CD4-positive, alpha-beta memory T cell (primary cell): ENCODE results near the gene FAM76A. TPM values are rescaled to one million over a fixed set of nuclear protein-coding genes. Genes with fewer than 3 reads are reported as not detected.
A peak's percentile ranks its signal among the peaks of the same experiment; 100 is the strongest.
"Not testable (repeated sequence)": the region's sequence is repeated elsewhere in the genome, so short reads cannot be mapped to it uniquely, and the experiment has no call there.

Source experiments
- CTCF ChIA-PET: fragments of 350-600 bp; sonication (Branson Sonifier 250); formaldehyde crosslinking; loops from one replicate; lab custom pipeline; 2021; ENCODE audit warnings: inconsistent platforms; ENCODE audit not compliant: partially characterized antibody; lab: Charles Lee
- POLR2A ChIA-PET: fragments of 350-600 bp; sonication (Branson Sonifier 250); formaldehyde crosslinking; loops from one replicate; lab custom pipeline; 2021; ENCODE audit not compliant: partially characterized antibody; lab: Charles Lee
- DNase-seq, 5 donors: peaks; one replicate each; pipeline versions ENCODE4 v3.0.0 to v3.0.0-alpha.2; 2020 to 2022; ENCODE audit warnings: mixed read lengths in 1 of 5
- H3K27ac ChIP-seq: one replicate; pipeline ENCODE4 v1.7.0; 2013; ENCODE audit warnings: low read depth, low read length
- H3K27me3 ChIP-seq: 2 replicates; pipeline ENCODE4 v1.7.0; 2013; ENCODE audit warnings: mild to moderate bottlenecking, low read length, moderate library complexity; ENCODE audit not compliant: insufficient read depth
- H3K36me3 ChIP-seq: 2 replicates; pipeline ENCODE4 v1.7.0; 2013; ENCODE audit warnings: mild to moderate bottlenecking, low read length, moderate library complexity; ENCODE audit not compliant: insufficient read depth
- H3K4me1 ChIP-seq: 2 replicates; pipeline ENCODE4 v1.7.0; 2013; ENCODE audit warnings: mild to moderate bottlenecking, low read length, moderate library complexity; ENCODE audit not compliant: insufficient read depth
- H3K4me3 ChIP-seq, 2 donors: one replicate each; pipeline ENCODE4 v1.7.0; 2013; ENCODE audit warnings: low read length in 2 of 2, mild to moderate bottlenecking in 1 of 2
- H3K9me3 ChIP-seq, 2 donors: one replicate each; pipeline ENCODE4 v1.7.0; 2013; ENCODE audit warnings: low read length in 2 of 2, control low read depth in 1 of 2; ENCODE audit not compliant: control insufficient read depth in 1 of 2
- H3K27ac Mint-ChIP-seq, 7 donors: one replicate each; pipeline ENCODE4 v1.8.0; 2020 to 2021; ENCODE audit warnings: mixed read lengths in 7 of 7, mild to moderate bottlenecking in 6 of 7, inconsistent platforms in 3 of 7, moderate library complexity in 3 of 7
- H3K27me3 Mint-ChIP-seq, 2 donors: one replicate each; pipeline ENCODE4 v1.8.0; 2020 to 2021; ENCODE audit warnings: mixed read lengths in 2 of 2
- H3K36me3 Mint-ChIP-seq, 2 donors: one replicate each; pipeline ENCODE4 v1.8.0; 2020 to 2021; ENCODE audit warnings: mixed read lengths in 2 of 2, inconsistent platforms in 1 of 2, mild to moderate bottlenecking in 1 of 2
- H3K4me1 Mint-ChIP-seq, 4 donors: one replicate each; pipeline ENCODE4 v1.8.0; 2020 to 2021; ENCODE audit warnings: mixed read lengths in 4 of 4, mild to moderate bottlenecking in 1 of 4
- H3K4me3 Mint-ChIP-seq, 8 donors: one replicate each; pipeline ENCODE4 v1.8.0; 2020 to 2021; ENCODE audit warnings: mixed read lengths in 8 of 8, mild to moderate bottlenecking in 7 of 8, moderate library complexity in 6 of 8, inconsistent platforms in 3 of 8
- H3K9me3 Mint-ChIP-seq, 8 donors: one replicate each; pipeline ENCODE4 v1.8.0; 2020 to 2021; ENCODE audit warnings: mixed read lengths in 8 of 8, mild to moderate bottlenecking in 5 of 8, inconsistent platforms in 3 of 8, moderate library complexity in 1 of 8
- intact Hi-C: fragments of 100-400 bp; cut with micrococcal nuclease; formaldehyde crosslinking; loops from one replicate; pipeline ENCODE4 v1.15.1; 2023
- polyA plus RNA-seq, 2 donors: library from polyadenylated mRNA; unstranded; fragments of 300-500 nt; fragmentation: Illumina TruSeq; gene quantifications; one replicate each; pipeline ENCODE4 v1.2.3, GENCODE V29; 2021
- total RNA-seq, 2 experiments: library from RNA; stranded (reverse); gene quantifications; one replicate each; pipeline ENCODE4 v1.2.3, GENCODE V29; 2021

FAM76A gene
- total and polyA plus RNA-seq, 4 experiments from 2014 or later: 3.1 to 26.0 (median 16.6) TPM

- H3K27me3 ChIP-seq: no peaks in the 10 kb centered on the region
- no peak overlapping the region for H3K4me3 ChIP-seq
- Mint-ChIP-seq H3K9me3 (no peaks in the 10 kb centered on the region), H3K4me1 (peaks cover 16 to 31% (median 20%) of the 10 kb centered on the region in 4 donors), H3K4me3 (no peak overlapping the region), H3K27me3 (no peaks in the 10 kb centered on the region), H3K27ac (peak overlapping the region; percentile 39 to 77 (median 57)), H3K36me3 (peaks cover 16 to 30% of the 10 kb centered on the region in 2 donors)
- ChIA-PET POLR2A (interaction anchor here (1.1 kb wide), 1 partner anchor 45 kb away, joined by 3 read pairs; the partner anchor contains the start of gene PPP1R8), CTCF (interaction anchor here (1.9 kb wide), 1 partner anchor 12 kb away, joined by 8 read pairs; the partner anchor contains the start of gene STX12)
- intact Hi-C loops: no loop called here
- DNase-seq: no peak
- peaks cover 12% of the 10 kb centered on the region for H3K4me1 ChIP-seq
- H3K27ac ChIP-seq: no peak overlapping the region
- peaks cover 14% of the 10 kb centered on the region for H3K36me3 ChIP-seq
- H3K9me3 ChIP-seq: no peaks in the 10 kb centered on the region
Observed at GRCh38 chr1:27785781-27786455, 60.2 kb downstream of the FAM76A start.

DNA sequence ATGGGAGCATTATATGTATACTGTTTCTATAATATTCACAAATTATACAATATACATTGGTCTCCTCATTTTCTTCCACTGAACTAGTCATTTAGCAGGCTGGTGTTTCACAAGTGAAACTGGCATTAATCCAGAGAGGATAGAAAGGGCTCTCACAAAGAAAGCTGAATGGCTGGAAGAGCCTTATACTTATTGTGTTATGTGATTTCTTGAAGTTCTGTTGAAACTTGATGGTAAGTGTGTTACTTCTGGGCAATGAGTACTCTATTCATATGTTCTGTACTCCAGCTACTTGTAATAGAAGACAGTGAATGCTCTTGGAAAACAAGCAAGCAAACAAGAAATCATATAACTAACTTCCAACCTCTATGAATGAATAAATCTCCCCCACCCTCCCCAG is 62.1 kb downstream of the FAM76A start:
- no peaks in the 10 kb centered on the region for H3K9me3 ChIP-seq
- no peak overlapping the region for H3K4me3 ChIP-seq
- H3K4me1 ChIP-seq: peaks cover 12% of the 10 kb centered on the region
- intact Hi-C loops: no loop called here
- H3K27me3 ChIP-seq: no peaks in the 10 kb centered on the region
- H3K27me3 Mint-ChIP-seq: no peaks in the 10 kb centered on the region
- no peaks in the 10 kb centered on the region for H3K9me3 Mint-ChIP-seq
- ChIA-PET CTCF (no interaction called here), POLR2A (no interaction called here)
- H3K4me3 Mint-ChIP-seq: no peak overlapping the region
- H3K4me1 Mint-ChIP-seq: peaks cover 12 to 25% (median 19%) of the 10 kb centered on the region in 4 donors
- H3K36me3 ChIP-seq: peaks cover 21% of the 10 kb centered on the region
- no peak for DNase-seq
- H3K27ac Mint-ChIP-seq: peak overlapping the region in 3 of 7 donors; percentile 8 to 55 (median 30)
- H3K27ac ChIP-seq: no peak overlapping the region
- peaks cover 18 to 32% of the 10 kb centered on the region in 2 donors for H3K36me3 Mint-ChIP-seq

DNA sequence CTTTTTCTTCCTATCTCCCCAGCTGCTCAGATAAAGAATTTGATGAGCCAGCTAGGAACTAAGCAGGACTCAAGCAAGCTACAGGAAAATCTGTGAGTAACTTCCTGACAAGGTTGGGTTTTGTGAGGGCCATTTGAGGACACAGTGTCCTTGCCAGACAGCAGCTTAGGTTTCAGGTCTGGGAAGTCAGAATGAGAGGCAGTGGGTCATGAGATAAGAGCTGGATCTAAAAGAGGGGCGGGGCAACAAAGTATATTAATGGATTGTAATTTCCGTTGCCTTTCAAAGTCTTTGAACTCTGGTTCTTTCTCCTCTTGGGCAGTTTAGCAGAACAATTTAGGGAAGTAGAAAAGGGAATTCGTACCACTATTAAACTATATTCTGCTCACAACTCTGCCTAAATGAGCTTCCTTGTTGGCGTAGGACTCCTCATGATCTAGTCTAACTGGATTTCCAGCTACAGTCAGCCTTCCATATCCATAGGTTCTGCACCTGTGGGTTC is 63.8 kb downstream of the FAM76A start:
- intact Hi-C loops: no loop called here
- H3K27me3 Mint-ChIP-seq: no peaks in the 10 kb centered on the region
- Histone ChIP-seq H3K36me3 (peaks cover 35% of the 10 kb centered on the region), H3K27ac (no peak overlapping the region), H3K4me1 (peaks cover 12% of the 10 kb centered on the region), H3K27me3 (no peaks in the 10 kb centered on the region), H3K4me3 (no peak overlapping the region), H3K9me3 (no peaks in the 10 kb centered on the region)
- ChIA-PET POLR2A (interaction anchor here (0.7 kb wide), 1 partner anchor 17 kb away, joined by 3 read pairs; no protein-coding TSS in a partner anchor), CTCF (no interaction called here)
- H3K4me3 Mint-ChIP-seq: no peak overlapping the region
- peaks cover 9 to 22% (median 18%) of the 10 kb centered on the region in 4 donors for H3K4me1 Mint-ChIP-seq
- no peaks in the 10 kb centered on the region for H3K9me3 Mint-ChIP-seq
- H3K36me3 Mint-ChIP-seq: peaks cover 24 to 45% of the 10 kb centered on the region in 2 donors
- no peak for DNase-seq
- H3K27ac Mint-ChIP-seq: no peak overlapping the region

DNA sequence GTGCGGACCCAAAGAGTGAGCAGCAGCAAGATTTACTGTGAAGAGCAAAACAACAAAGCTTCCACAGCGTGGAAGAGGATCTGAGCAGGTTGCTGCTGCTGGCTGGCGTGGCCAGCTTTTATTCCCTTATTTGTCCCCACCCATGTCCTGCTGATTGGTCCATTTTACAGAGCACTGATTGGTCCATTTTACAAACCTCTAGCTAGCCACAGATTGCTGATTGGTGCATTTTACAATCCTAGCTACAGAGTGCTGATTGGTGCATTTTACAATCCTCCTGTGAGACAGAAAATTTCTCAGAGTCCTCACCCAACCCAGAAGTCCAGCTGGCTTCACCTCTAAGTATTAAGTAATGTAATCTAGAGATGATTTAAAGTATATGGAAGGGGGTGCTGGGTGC is 64.5 kb downstream of the FAM76A start:
- Histone ChIP-seq H3K4me1 (peaks cover 10% of the 10 kb centered on the region), H3K36me3 (peaks cover 40% of the 10 kb centered on the region)
- H3K27me3 ChIP-seq, H3K27ac ChIP-seq, H3K4me3 Mint-ChIP-seq, H3K9me3 ChIP-seq, intact Hi-C loops, H3K4me3 ChIP-seq, H3K27ac Mint-ChIP-seq, DNase-seq, CTCF ChIA-PET, H3K27me3 Mint-ChIP-seq, H3K9me3 Mint-ChIP-seq: not testable (repeated sequence)
- POLR2A ChIA-PET: interaction anchor here (0.7 kb wide), 1 partner anchor 18 kb away, joined by 3 read pairs; no protein-coding TSS in a partner anchor
- H3K36me3 Mint-ChIP-seq: peaks cover 28 to 49% of the 10 kb centered on the region in 2 donors
- peaks cover 7 to 16% (median 13%) of the 10 kb centered on the region in 4 donors for H3K4me1 Mint-ChIP-seq

- Histone ChIP-seq H3K4me1 (no peaks in the 10 kb centered on the region), H3K9me3 (no peaks in the 10 kb centered on the region), H3K27ac (no peak overlapping the region), H3K27me3 (no peaks in the 10 kb centered on the region), H3K36me3 (peaks cover 45% of the 10 kb centered on the region), H3K4me3 (no peak overlapping the region)
- peaks cover 0 to 1% (median 0%) of the 10 kb centered on the region in 8 donors for H3K9me3 Mint-ChIP-seq
- no peaks in the 10 kb centered on the region for H3K27me3 Mint-ChIP-seq
- no peak for DNase-seq
- peaks cover 0 to 7% (median 3%) of the 10 kb centered on the region in 4 donors for H3K4me1 Mint-ChIP-seq
- ChIA-PET POLR2A (no interaction called here), CTCF (no interaction called here)
- H3K27ac Mint-ChIP-seq: peak overlapping the region in 1 of 7 donors; percentile 0
- H3K36me3 Mint-ChIP-seq: peaks cover 40 to 58% of the 10 kb centered on the region in 2 donors
- intact Hi-C loops: no loop called here
- H3K4me3 Mint-ChIP-seq: no peak overlapping the region
Observed at GRCh38 chr1:27795601-27796000, 69.8 kb downstream of the FAM76A start.

DNA sequence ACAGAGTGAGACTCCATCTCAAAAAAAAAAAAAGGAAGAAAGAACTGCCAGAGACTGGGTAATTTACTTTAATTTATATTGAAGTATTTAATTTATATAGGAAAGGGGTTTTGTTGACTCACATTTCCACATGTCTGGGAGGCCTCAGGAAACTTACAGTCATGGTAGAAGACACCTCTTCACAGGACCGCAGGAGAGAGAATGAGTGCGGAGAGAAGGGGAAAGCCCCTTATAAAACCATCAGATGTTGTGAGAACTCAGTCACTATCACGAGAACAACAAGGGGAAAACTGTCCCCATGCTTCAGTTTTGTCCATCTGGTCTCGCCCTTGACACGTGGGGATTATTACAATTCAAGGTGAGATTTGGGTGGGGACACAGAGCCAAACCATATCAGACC is 79.0 kb downstream of the FAM76A start:
- Histone ChIP-seq H3K4me1 (no peaks in the 10 kb centered on the region), H3K36me3 (peaks cover 27% of the 10 kb centered on the region), H3K9me3 (no peaks in the 10 kb centered on the region), H3K27ac (no peak overlapping the region), H3K4me3 (no peak overlapping the region), H3K27me3 (no peaks in the 10 kb centered on the region)
- Mint-ChIP-seq H3K9me3 (no peaks in the 10 kb centered on the region), H3K27ac (peak overlapping the region in 4 of 7 donors; percentile 42 to 75 (median 62)), H3K4me1 (peaks cover 0 to 4% (median under 1%) of the 10 kb centered on the region in 4 donors), H3K36me3 (peaks cover 29 to 47% of the 10 kb centered on the region in 2 donors), H3K27me3 (no peaks in the 10 kb centered on the region), H3K4me3 (no peak overlapping the region)
- ChIA-PET CTCF (no interaction called here), POLR2A (interaction anchor here (1.3 kb wide), 1 partner anchor 32 kb away, joined by 3 read pairs; the partner anchor contains the start of gene STX12)
- intact Hi-C loops: no loop called here
- no peak for DNase-seq

GRCh38 chr1:27806758-27807157 is 81.0 kb downstream of the FAM76A start:
- ChIA-PET POLR2A (no interaction called here), CTCF (no interaction called here)
- Mint-ChIP-seq H3K9me3 (no peaks in the 10 kb centered on the region), H3K4me1 (no peaks in the 10 kb centered on the region), H3K27me3 (no peaks in the 10 kb centered on the region), H3K4me3 (no peak overlapping the region), H3K36me3 (peaks cover 26 to 46% of the 10 kb centered on the region in 2 donors), H3K27ac (peak overlapping the region in 2 of 7 donors; percentile 32 to 75)
- H3K4me1 ChIP-seq: no peaks in the 10 kb centered on the region
- peaks cover 17% of the 10 kb centered on the region for H3K36me3 ChIP-seq
- no peak overlapping the region for H3K27ac ChIP-seq
- intact Hi-C loops: no loop called here
- no peak for DNase-seq
- H3K4me3 ChIP-seq: no peak overlapping the region
- no peaks in the 10 kb centered on the region for H3K27me3 ChIP-seq
- H3K9me3 ChIP-seq: no peaks in the 10 kb centered on the region
